Activated T-cell treated with anti-CD3 and anti-CD28 coated beads, Interleukin-2, amount 50 U/mL, for 24 hours (primary cell): ENCODE measurements around the gene CKB.
A peak's percentile ranks its signal among the peaks of the same experiment; 100 is the strongest.
"Not testable (repeated sequence)": the region's sequence is repeated elsewhere in the genome, so short reads cannot be mapped to it uniquely, and the experiment has no call there.

Experiments used
- DNase-seq: peaks from one replicate; pipeline ENCODE4 v3.0.0-alpha.2; 2020
- H3K27ac Mint-ChIP-seq: 2 replicates; pipeline ENCODE4 v1.8.0; 2020; ENCODE audit warnings: mild to moderate bottlenecking, mixed read lengths
- H3K27me3 Mint-ChIP-seq: 2 replicates; pipeline ENCODE4 v1.8.0; 2020; ENCODE audit warnings: mixed read lengths
- H3K36me3 Mint-ChIP-seq: 2 replicates; pipeline ENCODE4 v1.8.0; 2020; ENCODE audit warnings: low read depth, mixed read lengths
- H3K4me1 Mint-ChIP-seq: 2 replicates; pipeline ENCODE4 v1.8.0; 2020; ENCODE audit warnings: low read depth, mixed read lengths
- H3K4me3 Mint-ChIP-seq: 2 replicates; pipeline ENCODE4 v1.8.0; 2020; ENCODE audit warnings: mild to moderate bottlenecking, moderate library complexity, mixed read lengths
- H3K9me3 Mint-ChIP-seq: 2 replicates; pipeline ENCODE4 v1.8.0; 2020; ENCODE audit warnings: mixed read lengths

CKB gene

DNA sequence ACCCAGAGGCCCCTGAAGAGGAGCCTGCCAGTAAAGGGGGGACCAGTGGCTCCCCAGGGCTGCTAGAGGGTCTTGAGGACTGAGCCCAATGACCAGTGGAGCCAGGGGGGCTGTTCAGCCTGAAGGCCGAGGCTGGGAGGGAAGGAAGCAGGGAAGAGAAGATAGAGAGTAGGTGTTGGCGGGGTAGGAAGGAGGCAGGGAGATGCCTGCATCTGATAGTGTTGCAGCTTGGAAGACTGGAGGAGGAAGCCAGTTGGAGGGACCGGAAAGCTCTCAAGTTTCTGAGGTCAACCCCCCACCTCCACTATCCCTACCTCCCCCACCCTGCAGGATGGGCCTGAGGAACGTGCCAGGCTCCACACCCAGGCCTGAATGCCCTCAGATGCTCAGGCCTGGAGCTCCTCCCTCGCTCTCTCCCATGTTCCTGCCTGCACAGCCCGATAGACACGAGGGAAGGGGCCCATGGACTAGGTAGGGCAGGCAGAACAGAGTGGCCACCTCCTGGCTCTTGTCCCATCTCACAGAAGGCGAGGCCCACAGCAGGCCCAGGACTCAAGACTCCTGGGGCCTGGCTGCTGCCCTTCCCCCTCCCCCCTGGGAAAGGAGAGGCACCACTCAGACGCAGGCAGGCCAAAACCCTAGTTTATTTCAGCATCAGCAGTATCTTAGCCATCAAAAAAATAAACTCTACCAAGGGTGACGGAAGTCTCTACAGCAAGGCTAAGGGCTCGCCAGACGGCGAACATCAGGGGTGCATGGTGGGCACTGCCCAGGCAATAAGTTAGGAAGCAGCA lies 3.4 kb downstream of the CKB start:
- Mint-ChIP-seq H3K27ac (peak overlapping the region; percentile 26), H3K36me3 (peaks cover 4% of the 10 kb centered on the region), H3K4me3 (peak overlapping the region; percentile 31), H3K9me3 (no peaks in the 10 kb centered on the region), H3K4me1 (peaks cover 11% of the 10 kb centered on the region), H3K27me3 (peaks cover 25% of the 10 kb centered on the region)
- no peak for DNase-seq

DNA sequence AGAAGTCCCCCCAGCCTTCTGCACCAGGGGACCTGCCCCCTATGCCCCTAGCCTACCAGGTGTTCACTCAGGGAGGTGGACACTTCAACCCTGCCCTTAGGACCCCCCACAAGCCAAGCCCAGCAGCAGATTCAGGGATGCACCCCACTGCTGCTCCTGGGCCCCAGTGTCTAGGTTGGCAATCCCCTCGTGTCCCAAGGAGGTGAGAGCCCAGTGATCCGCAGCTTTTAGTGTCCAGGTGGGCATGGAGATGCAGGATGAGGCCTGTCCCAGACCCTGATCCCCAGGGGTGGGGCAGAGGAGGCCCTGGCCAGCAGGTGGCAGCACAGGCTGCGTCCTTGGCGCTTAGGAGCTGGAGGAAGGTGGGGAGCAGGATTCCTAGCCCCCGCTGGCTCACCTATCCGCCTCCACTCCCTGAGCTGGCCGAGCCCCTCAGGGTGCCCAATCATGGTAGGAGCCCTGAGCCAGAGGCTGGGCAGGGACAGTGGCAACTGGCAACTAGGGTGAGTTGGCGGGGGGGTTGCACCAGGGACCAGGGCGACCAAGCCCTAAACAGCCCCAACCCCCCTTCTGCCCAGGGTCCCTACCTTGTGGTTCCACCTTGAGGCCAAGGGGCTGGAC lies 4.1 kb downstream of the CKB start:
- no peak overlapping the region for H3K27ac Mint-ChIP-seq
- H3K4me3 Mint-ChIP-seq: no peak overlapping the region
- peaks cover 11% of the 10 kb centered on the region for H3K4me1 Mint-ChIP-seq
- no peaks in the 10 kb centered on the region for H3K9me3 Mint-ChIP-seq
- H3K36me3 Mint-ChIP-seq: peaks cover 4% of the 10 kb centered on the region
- peak; percentile 74 for DNase-seq
- peaks cover 18% of the 10 kb centered on the region for H3K27me3 Mint-ChIP-seq

DNA sequence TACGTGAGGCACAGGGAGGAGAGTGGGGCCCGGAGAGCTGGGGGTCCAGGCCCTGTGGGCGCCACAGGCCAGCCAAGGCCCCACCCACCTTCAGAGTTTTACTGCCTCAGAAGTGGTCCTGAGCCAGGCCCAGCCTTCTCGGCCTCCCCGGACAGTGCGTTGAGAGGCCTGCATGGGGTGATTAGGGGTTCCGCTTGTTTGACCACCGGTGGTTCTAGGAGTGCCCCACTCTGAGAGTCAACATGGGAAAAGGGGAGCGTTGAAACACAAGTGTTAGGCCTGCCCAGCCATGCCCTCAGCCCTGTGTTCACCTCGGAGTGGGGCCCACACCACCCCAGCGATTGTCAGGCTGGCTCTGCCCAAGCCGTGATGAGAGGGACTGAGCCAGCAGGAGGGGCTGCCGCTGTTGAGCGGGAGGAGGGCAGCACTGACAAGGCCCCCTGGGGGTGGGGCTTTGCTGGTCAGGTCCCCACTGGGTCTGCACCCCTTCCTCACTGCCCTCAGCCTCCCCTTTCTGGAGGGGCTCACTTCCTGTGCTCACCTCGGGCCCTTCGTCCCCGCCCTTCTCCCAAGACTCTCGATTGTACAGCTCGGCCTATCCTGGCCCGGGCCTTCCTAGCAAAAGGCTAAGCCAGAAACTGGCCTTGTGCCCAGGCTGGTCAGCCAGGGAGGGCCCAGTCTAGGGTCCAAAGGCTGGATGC lies 4.8 kb downstream of the CKB start:
- DNase-seq: no peak
- Mint-ChIP-seq H3K4me1 (peaks cover 11% of the 10 kb centered on the region), H3K9me3 (no peaks in the 10 kb centered on the region), H3K4me3 (no peak overlapping the region), H3K36me3 (peaks cover 6% of the 10 kb centered on the region), H3K27me3 (peaks cover 14% of the 10 kb centered on the region), H3K27ac (no peak overlapping the region)

DNA sequence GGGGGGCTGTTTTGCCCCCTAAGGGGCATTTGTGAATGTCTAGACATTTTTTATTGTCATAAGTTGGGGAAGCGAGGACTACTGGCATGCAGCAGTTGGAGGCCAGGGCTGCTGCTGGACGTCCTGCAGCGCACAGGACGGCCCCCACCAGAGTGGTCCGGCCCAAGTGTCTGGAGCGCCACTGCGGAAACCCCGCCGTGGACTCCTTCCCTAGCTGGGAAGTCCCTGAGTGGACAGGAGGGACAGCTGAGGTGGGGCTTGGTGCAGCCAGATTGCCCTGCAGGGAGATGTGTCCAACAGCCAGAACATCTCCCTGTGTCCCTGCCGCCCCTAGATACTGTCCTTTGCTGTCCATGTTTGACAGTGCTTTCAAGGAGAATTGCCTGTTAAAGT lies 5.5 kb downstream of the CKB start:
- Mint-ChIP-seq H3K27ac (no peak overlapping the region), H3K36me3 (peaks cover 12% of the 10 kb centered on the region), H3K4me1 (peaks cover 10% of the 10 kb centered on the region), H3K4me3 (no peak overlapping the region), H3K27me3 (peaks cover 14% of the 10 kb centered on the region), H3K9me3 (no peaks in the 10 kb centered on the region)
- no peak for DNase-seq

DNA sequence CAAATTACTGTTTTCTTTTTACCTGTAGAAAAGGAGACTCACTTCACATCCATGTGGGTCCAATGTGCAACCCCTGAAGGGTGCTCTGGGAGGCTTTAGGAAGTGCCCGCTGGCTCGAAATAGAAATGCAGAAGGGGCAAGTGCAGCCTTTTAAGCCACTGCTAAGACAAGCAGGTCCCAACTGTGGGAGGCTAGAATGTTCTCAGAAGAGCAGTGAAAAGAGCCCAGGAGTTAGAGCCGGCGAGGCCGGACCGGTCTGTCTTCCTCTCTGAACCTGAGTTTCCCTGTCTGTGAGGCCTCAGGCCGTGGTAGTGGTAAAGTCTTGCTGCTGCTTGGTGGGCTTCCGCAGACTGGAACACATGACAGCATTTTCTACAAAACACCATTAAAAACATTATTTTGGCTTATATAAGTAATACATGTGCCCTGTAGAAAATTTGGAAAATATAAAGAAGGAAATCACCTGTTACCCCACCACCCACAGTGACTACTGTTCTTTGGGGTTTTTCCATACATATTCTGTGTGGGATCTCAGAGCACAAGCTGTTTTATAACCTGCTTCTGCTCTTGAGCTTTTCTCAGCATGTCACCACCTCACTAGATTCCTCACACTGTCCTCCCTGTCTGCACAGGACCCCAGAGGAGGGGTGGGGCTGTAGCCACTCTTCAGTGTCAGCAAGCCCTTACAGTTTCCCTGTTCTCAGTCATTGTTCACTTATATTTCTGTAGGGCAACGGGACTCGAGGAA lies 6.0 kb downstream of the CKB start:
- Mint-ChIP-seq H3K4me1 (peaks cover 9% of the 10 kb centered on the region), H3K4me3 (no peak overlapping the region), H3K27ac (no peak overlapping the region), H3K36me3 (peaks cover 15% of the 10 kb centered on the region), H3K9me3 (no peaks in the 10 kb centered on the region), H3K27me3 (peaks cover 14% of the 10 kb centered on the region)
- no peak for DNase-seq

DNA sequence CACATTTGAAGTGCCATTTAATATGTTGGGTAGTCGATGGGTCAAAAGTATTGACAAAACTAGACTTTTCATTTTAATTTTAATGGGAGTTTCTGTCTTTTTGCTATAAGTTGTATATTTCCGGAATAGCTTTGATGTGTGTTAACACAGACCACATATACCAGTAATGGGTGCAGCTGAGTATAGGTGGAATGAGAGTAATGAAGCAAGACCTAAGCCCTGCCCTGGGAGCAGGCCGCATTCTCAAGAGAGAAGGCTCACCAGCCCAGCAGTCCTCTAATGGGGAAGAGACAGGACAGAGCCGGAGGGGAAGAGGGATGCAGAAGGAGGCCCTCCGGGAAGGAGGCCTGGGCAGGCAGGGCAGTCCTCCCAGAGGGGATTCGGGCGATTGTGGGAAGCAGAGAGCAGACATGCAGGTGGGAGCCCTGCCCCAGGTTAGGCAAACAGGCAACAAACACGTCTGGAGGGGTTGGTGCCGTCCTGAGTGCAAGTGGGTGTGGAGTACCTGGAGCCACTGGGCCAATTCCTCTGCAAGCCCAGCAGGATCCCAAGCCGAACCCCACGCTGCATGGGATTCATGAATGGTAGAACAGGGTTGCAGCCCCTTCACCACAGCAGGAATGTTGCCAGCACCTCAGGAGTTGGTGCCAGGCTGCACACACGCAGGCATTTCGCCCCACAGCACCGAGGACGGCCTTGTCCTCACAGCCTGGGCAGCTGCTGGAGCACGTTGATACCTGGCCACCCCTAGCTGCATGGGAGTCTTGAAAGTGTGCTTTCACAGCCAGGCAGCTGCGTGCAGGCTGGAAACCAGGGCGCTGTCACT lies 7.8 kb downstream of the CKB start:
- no peak overlapping the region for H3K27ac Mint-ChIP-seq
- H3K9me3 Mint-ChIP-seq: no peaks in the 10 kb centered on the region
- no peak overlapping the region for H3K4me3 Mint-ChIP-seq
- H3K4me1 Mint-ChIP-seq: peaks cover 8% of the 10 kb centered on the region
- DNase-seq: no peak
- H3K27me3 Mint-ChIP-seq: peaks cover 10% of the 10 kb centered on the region
- H3K36me3 Mint-ChIP-seq: peaks cover 33% of the 10 kb centered on the region

DNA sequence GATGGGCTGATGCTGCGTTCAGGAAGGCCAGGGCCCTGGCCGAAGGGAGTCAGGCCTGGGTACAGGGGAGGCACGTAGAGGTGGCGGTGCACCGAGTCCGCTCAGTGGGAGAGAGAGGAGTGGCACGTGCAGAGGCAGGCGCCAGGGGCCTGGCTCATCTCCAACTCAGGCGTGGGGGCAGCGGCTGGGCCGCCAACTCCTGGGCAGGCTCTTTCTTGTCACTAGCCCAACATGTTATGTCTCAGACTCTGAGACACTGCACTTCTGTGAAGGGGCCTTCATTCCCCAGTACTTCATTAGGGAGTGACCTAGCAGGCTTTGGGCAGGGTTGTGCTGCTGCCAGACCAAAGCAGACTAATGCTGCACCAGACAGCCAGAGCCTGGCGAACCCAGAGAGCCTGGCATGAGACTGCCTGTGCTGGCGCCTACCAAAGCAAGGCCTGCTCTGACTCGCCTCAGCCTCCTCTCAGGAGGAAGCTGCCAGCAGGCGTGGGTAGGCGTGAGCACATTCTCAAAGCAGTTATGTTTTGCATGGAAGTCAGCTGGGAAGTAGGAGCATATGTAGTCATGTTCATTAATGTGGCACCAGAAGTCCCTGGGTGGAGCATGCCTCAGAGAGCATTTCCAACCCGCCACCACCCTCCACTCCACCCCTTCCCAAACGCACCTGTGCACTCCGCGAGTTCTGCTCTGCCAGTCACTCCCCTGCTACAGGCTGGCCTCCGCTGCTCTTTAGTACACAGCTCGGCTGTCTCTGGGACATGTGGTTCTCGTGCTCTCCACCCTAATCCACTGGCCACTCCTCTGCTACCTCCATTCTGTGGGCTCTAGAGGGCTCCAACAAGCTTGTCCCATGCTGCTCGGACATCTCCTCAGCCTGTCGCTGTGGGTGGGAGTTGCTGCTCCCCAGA lies 9.7 kb downstream of the CKB start:
- no peaks in the 10 kb centered on the region for H3K4me1 Mint-ChIP-seq
- H3K4me3 Mint-ChIP-seq: no peak overlapping the region
- no peak for DNase-seq
- H3K36me3 Mint-ChIP-seq: peaks cover 46% of the 10 kb centered on the region
- peak overlapping the region; percentile 22 for H3K27ac Mint-ChIP-seq
- H3K9me3 Mint-ChIP-seq: no peaks in the 10 kb centered on the region
- no peaks in the 10 kb centered on the region for H3K27me3 Mint-ChIP-seq

DNA sequence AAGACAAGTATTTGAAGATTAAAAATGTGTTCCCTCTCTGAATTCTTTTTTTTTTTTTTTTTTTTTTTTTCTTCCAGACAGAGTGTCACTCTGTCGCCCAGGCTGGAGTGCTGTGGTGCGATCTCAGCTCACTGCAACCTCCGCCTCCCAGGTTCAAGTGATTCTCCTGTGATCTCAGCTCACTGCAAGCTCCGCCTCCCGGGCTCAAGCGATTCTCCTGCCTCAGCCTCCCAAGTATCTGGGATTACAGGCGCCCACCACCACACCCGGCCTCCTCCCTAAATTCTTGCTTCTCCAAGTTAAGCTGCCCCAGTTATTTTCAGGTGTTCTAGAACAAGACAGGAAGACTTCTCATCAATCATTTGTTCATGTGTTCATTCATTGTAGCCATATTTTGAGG lies 10.4 kb downstream of the CKB start:
- H3K4me1 Mint-ChIP-seq, H3K4me3 Mint-ChIP-seq, H3K9me3 Mint-ChIP-seq, DNase-seq, H3K27ac Mint-ChIP-seq, H3K27me3 Mint-ChIP-seq: not testable (repeated sequence)
- peaks cover 54% of the 10 kb centered on the region for H3K36me3 Mint-ChIP-seq

DNA sequence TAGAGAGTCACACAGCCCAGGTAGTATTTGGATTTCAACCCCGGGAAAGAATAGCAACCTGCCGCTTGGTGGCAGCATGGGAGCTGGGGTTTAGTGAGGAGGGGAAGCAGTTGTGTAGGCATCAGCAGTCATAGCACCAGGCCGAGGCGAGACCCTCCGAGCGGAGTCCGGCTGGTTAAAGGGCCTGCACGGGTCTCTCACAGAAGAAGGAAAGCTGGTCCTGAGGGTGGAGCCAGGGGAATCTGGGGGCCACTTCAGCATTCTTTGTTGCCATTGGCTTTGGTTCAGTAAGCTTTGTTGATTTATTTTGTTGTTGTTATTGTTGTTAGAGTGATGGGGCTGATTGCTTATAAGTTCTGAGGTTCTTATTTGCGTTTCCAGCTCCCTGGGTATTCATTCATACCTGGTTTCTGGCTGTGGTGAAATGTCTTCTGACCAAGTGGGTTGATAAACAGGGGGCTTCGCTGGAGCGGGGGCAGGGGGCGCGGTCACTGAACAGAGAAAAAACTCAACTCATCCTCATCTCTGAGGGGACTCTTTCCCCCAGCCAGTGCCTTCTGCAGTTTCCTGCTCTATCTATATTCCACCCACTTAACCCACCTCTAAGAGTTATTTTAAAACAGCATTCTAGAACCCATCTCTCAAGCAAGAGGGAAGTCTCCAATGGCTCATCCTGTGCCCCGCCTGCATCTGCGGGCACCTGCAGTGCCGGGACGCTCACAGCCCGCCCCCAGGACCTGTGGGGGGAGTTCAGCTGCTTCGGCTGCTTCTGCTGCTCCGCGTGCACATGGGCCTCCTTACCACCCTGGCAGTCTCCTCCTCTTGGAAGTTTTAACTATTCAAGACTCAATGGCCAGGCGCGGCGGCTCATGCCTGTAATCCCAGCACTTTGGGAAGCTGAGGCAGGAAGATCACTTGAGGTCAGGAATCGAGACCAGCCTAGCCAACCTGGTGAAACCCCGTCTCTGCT lies 11.6 kb downstream of the CKB start:
- Mint-ChIP-seq H3K4me3 (no peak overlapping the region), H3K27ac (no peak overlapping the region), H3K36me3 (peaks cover 62% of the 10 kb centered on the region), H3K4me1 (no peaks in the 10 kb centered on the region), H3K9me3 (no peaks in the 10 kb centered on the region), H3K27me3 (no peaks in the 10 kb centered on the region)
- no peak for DNase-seq

DNA sequence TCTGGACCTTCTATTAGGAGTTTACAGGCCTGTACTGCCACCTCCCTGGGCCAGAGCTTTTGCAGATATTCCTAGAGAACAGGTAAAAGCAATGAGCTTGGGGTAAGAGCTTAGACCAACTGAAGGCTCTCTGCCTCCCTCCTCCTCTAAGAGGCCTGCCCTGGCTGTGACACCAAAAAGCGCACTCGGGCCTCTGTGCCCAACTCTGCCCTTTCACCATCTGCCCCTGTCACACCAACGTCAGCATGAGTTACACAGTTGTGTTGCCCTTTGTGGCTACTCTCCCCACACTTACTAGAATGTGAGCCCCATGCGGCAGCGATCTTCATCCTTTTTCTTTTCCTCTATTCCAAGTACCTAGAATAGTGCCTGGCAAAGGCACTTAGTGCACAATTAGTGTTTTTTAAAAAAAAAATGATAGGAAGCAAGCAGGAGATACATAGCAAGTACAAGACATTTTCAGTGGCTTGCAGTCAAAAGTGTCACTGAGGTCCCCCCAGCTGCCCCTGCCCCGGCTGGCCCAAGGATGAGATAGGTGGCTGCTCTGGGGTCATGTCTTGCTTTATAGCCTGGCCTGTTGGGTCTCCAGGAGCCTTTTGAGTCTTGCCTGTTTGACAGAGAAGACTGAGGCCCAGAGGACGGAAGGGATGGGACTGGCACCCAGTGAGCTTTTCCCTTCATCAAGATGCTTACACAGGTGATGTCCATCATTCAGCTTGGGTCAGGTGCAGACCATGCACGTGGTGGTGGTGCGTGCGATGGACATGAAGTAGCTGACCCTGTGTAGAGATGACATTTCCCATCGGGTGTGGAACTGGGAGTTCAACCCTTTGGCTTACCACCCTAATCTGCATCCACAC lies 12.5 kb downstream of the CKB start:
- Mint-ChIP-seq H3K27ac (no peak overlapping the region), H3K4me1 (no peaks in the 10 kb centered on the region), H3K4me3 (no peak overlapping the region), H3K27me3 (no peaks in the 10 kb centered on the region), H3K36me3 (peaks cover 71% of the 10 kb centered on the region), H3K9me3 (no peaks in the 10 kb centered on the region)
- no peak for DNase-seq

DNA sequence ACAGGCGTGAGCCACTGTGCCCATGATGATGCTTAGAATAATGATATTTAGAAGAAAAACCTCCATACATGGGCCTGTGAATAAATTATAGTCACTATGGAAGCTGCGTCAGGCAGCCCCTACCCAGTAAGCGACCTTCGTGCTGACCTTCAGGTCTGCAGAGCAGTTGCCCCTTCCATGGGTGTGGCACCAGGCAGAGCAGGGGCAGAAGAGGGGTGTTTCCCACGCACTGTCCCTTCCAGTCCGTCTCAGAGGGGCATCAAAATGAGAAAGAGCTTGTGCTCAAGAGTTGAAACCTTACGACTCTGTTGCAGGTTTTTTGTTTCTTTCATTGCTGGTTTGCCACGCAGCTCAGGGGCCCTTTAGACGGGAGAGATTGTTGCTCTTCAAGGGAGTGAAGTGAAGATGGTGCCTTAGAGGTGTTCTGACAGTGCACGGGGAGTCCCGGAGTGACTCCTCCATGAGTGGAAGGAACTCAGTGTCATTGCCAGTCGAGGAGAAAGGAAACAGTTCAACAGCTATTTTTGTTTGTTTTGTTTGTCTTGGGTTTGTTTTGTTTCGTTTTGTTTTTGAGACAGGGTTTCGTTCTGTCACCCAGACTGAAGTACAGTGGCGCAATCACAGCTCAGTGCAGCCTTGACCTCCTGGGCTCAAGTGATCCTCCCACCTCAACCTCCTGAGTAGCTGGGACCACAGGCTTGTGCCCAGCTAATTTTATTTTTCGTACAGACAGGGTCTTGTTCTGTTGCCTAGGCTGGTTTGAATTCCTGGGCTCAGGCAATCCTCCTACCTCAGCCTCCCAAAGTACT lies 13.9 kb downstream of the CKB start:
- Mint-ChIP-seq H3K27me3 (no peaks in the 10 kb centered on the region), H3K36me3 (peaks cover 80% of the 10 kb centered on the region), H3K4me3 (no peak overlapping the region), H3K27ac (peak overlapping the region; percentile 0), H3K9me3 (no peaks in the 10 kb centered on the region), H3K4me1 (peaks cover 5% of the 10 kb centered on the region)
- no peak for DNase-seq
